Upper lobe of right lung (tissue), 1 donor: ENCODE data around the gene OR8G5. TPM values are rescaled to one million over a fixed set of nuclear protein-coding genes. Genes with fewer than 3 reads are reported as not detected.
"Not testable (repeated sequence)": the region's sequence is repeated elsewhere in the genome, so short reads cannot be mapped to it uniquely, and the experiment has no call there.

ENCODE experiments used
- ATAC-seq: fragments of 200-7000 bp; cut with Tn5 transposase; one replicate; pipeline ENCODE4 v1.9.1; 2020; ENCODE audit warnings: mild to moderate bottlenecking, moderate library complexity
- DNase-seq: peaks from one replicate; pipeline ENCODE4 v3.0.0-alpha.2; 2020
- H3K27ac ChIP-seq: fragments of 200-600 bp; one replicate; pipeline ENCODE4 v1.8.0; 2022
- H3K27me3 ChIP-seq: fragments of 200-600 bp; one replicate; pipeline ENCODE4 v1.8.0; 2022; ENCODE audit warnings: mild to moderate bottlenecking
- H3K36me3 ChIP-seq: fragments of 200-600 bp; one replicate; pipeline ENCODE4 v1.8.0; 2022
- H3K4me1 ChIP-seq: fragments of 200-600 bp; one replicate; pipeline ENCODE4 v1.8.0; 2022
- H3K4me3 ChIP-seq: fragments of 200-600 bp; one replicate; pipeline ENCODE4 v1.8.0; 2022; ENCODE audit warnings: mild to moderate bottlenecking
- H3K9me3 ChIP-seq: fragments of 200-600 bp; one replicate; pipeline ENCODE4 v1.8.0; 2022
- intact Hi-C: fragments of 100-400 bp; cut with DNase I; formaldehyde crosslinking; loops from one replicate; pipeline ENCODE4 v1.11.0; 2022
- total RNA-seq: library from RNA; stranded (reverse); fragmentation: NEBNext Ultra II Directional; extraction: Animal tissue kit (Norgen Biotek cat#: 25700); gene quantifications from one replicate; pipeline ENCODE4 v1.2.1, GENCODE V29; 2021
- TF ChIP-seq, protein P1 (sequence below): fragments of 200-600 bp; IDR thresholded peaks from one replicate; pipeline ENCODE4 v1.8.0; 2022; ENCODE audit warnings: antibody characterized with exemption
- donor health status: DM: no; HTN: yes; CAD: no; lungs with severe emphysema.

Gene OR8G5
- total RNA-seq, 1 donor from 2014 or later, result 0.58 TPM

DNA sequence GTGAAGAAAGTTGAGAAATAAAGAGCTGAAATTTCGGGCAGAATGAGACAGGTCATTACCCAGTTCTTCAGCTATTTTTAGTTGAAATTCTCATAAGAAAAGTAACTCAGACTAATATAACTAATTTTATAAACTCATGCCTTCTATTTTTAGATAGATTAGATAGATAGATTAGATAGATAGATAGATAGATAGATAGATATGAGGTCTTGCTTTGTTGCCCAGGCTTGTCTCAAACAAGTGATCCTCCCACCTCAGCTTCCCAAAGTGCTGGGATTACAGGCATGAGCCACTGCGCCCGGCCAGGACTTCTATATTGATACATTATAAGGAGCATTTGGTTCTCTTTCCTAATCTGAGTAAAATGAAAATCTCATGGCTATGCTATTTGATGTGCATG is 42.1 kb upstream of the OR8G5 start:
- Histone ChIP-seq H3K36me3 (no peaks in the 10 kb centered on the region), H3K27ac (no peak overlapping the region), H3K4me3 (no peak overlapping the region), H3K9me3 (no peaks in the 10 kb centered on the region), H3K4me1 (no peaks in the 10 kb centered on the region), H3K27me3 (no peaks in the 10 kb centered on the region)
- TF ChIP-seq, protein P1, sequence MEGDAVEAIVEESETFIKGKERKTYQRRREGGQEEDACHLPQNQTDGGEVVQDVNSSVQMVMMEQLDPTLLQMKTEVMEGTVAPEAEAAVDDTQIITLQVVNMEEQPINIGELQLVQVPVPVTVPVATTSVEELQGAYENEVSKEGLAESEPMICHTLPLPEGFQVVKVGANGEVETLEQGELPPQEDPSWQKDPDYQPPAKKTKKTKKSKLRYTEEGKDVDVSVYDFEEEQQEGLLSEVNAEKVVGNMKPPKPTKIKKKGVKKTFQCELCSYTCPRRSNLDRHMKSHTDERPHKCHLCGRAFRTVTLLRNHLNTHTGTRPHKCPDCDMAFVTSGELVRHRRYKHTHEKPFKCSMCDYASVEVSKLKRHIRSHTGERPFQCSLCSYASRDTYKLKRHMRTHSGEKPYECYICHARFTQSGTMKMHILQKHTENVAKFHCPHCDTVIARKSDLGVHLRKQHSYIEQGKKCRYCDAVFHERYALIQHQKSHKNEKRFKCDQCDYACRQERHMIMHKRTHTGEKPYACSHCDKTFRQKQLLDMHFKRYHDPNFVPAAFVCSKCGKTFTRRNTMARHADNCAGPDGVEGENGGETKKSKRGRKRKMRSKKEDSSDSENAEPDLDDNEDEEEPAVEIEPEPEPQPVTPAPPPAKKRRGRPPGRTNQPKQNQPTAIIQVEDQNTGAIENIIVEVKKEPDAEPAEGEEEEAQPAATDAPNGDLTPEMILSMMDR, result no peak
- DNase-seq (no peak), ATAC-seq (no peak)
- intact Hi-C loops, result no loop called here

DNA sequence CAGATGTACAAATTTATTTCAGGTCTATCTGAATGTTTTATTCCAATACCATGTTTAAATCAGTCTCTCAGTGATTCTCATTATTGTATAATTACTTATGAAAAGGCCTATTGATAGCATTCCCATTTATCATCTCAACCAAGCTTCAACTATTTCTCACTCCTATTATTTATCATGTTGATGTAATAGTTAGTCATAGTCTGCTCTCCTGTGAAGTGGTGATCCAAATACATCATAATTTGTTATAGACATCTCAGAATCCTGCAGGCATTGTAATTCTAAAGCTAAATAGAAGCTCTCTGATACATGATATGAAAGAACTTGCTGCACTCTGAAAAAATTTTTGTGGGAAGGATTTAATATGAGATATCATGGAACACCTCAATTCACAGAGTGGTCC is 37.0 kb upstream of the OR8G5 start:
- Histone ChIP-seq H3K27ac (no peak overlapping the region), H3K4me3 (no peak overlapping the region), H3K27me3 (no peaks in the 10 kb centered on the region), H3K36me3 (no peaks in the 10 kb centered on the region), H3K4me1 (no peaks in the 10 kb centered on the region), H3K9me3 (no peaks in the 10 kb centered on the region)
- no peak for DNase-seq
- ATAC-seq, result no peak
- TF ChIP-seq, protein P1, result no peak
- intact Hi-C loops, result no loop called here

DNA sequence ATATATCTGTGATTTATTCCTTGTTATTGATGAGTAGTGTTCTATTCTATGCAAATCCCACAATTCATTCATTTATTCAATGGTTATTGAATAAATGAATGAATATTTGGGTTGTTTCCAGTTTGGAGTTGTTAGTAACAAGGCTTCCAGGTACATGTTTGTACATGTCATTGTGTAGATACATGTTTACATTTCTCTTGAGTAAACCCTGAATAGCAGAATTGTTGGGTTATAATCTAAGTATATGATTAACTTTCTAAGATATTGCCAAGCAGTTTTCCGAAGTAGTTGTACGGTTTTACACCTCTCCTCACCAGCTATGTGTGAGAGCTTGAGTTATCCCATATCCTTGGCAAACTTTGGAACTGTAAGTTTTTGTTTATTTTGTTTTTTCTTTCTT is 33.8 kb upstream of the OR8G5 start:
- no peaks in the 10 kb centered on the region for H3K9me3 ChIP-seq
- H3K27ac ChIP-seq, result no peak overlapping the region
- intact Hi-C loops, result no loop called here
- no peaks in the 10 kb centered on the region for H3K27me3 ChIP-seq
- ATAC-seq (no peak), DNase-seq (no peak)
- no peak overlapping the region for H3K4me3 ChIP-seq
- H3K4me1 ChIP-seq, result no peaks in the 10 kb centered on the region
- TF ChIP-seq, protein P1, result no peak
- no peaks in the 10 kb centered on the region for H3K36me3 ChIP-seq

DNA sequence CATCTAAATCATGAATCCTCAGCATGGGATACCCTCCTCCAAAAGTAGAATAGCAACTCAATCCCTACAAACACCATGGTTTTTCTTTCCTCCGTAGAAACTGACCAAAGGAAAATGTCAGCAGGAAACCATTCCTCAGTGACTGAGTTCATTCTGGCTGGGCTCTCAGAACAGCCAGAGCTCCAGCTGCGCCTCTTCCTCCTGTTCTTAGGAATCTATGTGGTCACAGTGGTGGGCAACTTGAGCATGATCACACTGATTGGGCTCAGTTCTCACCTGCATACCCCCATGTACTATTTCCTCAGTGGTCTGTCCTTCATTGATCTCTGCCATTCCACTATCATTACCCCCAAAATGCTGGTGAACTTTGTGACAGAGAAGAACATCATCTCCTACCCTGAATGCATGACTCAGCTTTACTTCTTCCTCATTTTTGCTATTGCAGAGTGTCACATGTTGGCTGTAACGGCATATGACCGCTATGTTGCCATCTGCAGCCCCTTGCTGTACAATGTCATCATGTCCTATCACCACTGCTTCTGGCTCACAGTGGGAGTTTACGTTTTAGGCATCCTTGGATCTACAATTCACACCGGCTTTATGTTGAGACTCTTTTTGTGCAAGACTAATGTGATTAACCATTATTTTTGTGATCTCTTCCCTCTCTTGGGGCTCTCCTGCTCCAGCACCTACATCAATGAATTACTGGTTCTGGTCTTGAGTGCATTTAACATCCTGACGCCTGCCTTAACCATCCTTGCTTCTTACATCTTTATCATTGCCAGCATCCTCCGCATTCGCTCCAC is 31.4 kb upstream of the OR8G5 start:
- intact Hi-C loops, H3K36me3 ChIP-seq, H3K4me1 ChIP-seq, H3K27me3 ChIP-seq, H3K27ac ChIP-seq, H3K4me3 ChIP-seq, DNase-seq, H3K9me3 ChIP-seq: not testable (repeated sequence)
- peak; percentile 74 for ATAC-seq

DNA sequence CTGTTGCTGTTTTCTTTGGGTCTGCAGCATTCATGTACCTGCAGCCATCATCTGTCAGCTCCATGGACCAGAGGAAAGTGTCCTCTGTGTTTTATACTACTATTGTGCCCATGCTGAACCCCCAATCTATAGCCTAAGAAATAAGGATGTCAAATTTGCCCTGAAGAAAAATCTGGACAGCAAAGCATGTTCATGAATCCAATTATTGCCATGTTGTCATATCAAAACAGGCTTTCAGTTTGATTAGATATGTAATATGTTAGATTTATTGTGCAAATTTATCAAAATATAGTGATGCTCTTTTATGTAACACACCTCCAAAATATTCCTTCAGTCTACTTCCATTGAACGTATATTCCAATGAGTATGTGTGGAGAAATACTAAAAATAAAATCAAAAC is 30.7 kb upstream of the OR8G5 start:
- Histone ChIP-seq H3K27ac (no peak overlapping the region), H3K4me3 (no peak overlapping the region), H3K36me3 (no peaks in the 10 kb centered on the region), H3K9me3 (no peaks in the 10 kb centered on the region), H3K27me3 (no peaks in the 10 kb centered on the region), H3K4me1 (no peaks in the 10 kb centered on the region)
- TF ChIP-seq, protein P1, result no peak
- intact Hi-C loops, result no loop called here
- no peak for DNase-seq
- no peak for ATAC-seq

DNA sequence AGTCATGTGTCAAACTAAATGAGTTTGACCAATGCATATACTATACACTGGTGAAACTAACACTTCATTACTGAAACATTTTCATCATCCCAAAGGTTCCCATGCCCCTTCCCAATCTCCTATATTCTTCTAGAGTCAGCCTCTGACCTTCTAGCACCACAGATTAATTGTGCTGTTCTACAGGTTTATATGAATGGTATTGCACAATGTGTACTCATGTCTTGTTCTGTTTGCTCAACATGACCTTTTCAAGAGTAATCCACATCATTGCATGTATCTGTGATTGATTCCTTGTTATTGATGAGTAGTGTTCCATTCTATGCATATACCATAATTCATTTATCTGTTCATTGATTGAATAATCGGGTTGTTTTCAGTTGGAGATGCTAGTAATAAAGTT is 22.8 kb upstream of the OR8G5 start:
- ATAC-seq (no peak), DNase-seq (no peak)
- Histone ChIP-seq H3K27me3 (no peaks in the 10 kb centered on the region), H3K9me3 (no peaks in the 10 kb centered on the region), H3K36me3 (no peaks in the 10 kb centered on the region), H3K4me1 (no peaks in the 10 kb centered on the region), H3K27ac (no peak overlapping the region), H3K4me3 (no peak overlapping the region)
- intact Hi-C loops, result no loop called here
- TF ChIP-seq, protein P1, result no peak
